ENCODE data around the gene HAAO. TPM values are rescaled to one million over a fixed set of nuclear protein-coding genes. Genes with fewer than 3 reads are reported as not detected.
A peak's percentile ranks its signal among the peaks of the same experiment; 100 is the strongest.

Gene HAAO
- total RNA-seq, 1 experiment from 2014 or later: 8.0 TPM

GRCh38 chr2:42743659-42743990 lies 48.8 kb downstream of the HAAO start:
- CTCF ChIA-PET: interaction anchor here (0.8 to 1.5 kb wide), 3 partner anchors 27 to 43 kb away, joined by 4 read pairs; no protein-coding TSS in a partner anchor
- Mint-ChIP-seq H3K27me3 (ENCODE audit: low read depth) (no peaks in the 10 kb centered on the region), H3K9me3 (peaks cover 24% of the 10 kb centered on the region), H3K27ac (no peak overlapping the region), H3K36me3 (peaks cover 38% of the 10 kb centered on the region), H3K4me3 (no peak overlapping the region), H3K4me1 (peaks cover 11% of the 10 kb centered on the region)
- DNase-seq (ENCODE audit: low spot score): no peak
- no peak for TF ChIP-seq ATF2 (CRISPR knock-in tag; IDR thresholded peaks at IDR 0.05; ENCODE audit: borderline replicate concordance, low read depth)
- TF ChIP-seq RORB (CRISPR knock-in tag; IDR thresholded peaks at IDR 0.05): no peak
- TF ChIP-seq, protein P1, sequence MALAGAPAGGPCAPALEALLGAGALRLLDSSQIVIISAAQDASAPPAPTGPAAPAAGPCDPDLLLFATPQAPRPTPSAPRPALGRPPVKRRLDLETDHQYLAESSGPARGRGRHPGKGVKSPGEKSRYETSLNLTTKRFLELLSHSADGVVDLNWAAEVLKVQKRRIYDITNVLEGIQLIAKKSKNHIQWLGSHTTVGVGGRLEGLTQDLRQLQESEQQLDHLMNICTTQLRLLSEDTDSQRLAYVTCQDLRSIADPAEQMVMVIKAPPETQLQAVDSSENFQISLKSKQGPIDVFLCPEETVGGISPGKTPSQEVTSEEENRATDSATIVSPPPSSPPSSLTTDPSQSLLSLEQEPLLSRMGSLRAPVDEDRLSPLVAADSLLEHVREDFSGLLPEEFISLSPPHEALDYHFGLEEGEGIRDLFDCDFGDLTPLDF (CRISPR knock-in tag; IDR thresholded peaks at IDR 0.05): no peak
- POLR2A ChIA-PET: no interaction called here
- ATAC-seq: no peak

- H3K27ac Mint-ChIP-seq: no peak overlapping the region
- H3K4me3 Mint-ChIP-seq: no peak overlapping the region
- peaks cover 44% of the 10 kb centered on the region for H3K36me3 Mint-ChIP-seq
- TF ChIP-seq USF2 (CRISPR knock-in tag; IDR thresholded peaks at IDR 0.05): no peak
- TF ChIP-seq NR3C1 (CRISPR knock-in tag; conservative IDR thresholded peaks at IDR 0.05; ENCODE audit: low read depth): no peak
- no peak for TF ChIP-seq E2F5 (CRISPR knock-in tag; IDR thresholded peaks at IDR 0.05)
- no peak for TF ChIP-seq ZNF121 (CRISPR knock-in tag; IDR thresholded peaks at IDR 0.05)
- TF ChIP-seq ZNF219 (CRISPR knock-in tag; IDR thresholded peaks at IDR 0.05; ENCODE audit: borderline replicate concordance): no peak
- no peak for TF ChIP-seq NFE2L1 (CRISPR knock-in tag; IDR thresholded peaks at IDR 0.05)
- no peak for TF ChIP-seq ZNF263 (CRISPR knock-in tag; IDR thresholded peaks at IDR 0.05; ENCODE audit: low read depth)
- TF ChIP-seq, protein P2, sequence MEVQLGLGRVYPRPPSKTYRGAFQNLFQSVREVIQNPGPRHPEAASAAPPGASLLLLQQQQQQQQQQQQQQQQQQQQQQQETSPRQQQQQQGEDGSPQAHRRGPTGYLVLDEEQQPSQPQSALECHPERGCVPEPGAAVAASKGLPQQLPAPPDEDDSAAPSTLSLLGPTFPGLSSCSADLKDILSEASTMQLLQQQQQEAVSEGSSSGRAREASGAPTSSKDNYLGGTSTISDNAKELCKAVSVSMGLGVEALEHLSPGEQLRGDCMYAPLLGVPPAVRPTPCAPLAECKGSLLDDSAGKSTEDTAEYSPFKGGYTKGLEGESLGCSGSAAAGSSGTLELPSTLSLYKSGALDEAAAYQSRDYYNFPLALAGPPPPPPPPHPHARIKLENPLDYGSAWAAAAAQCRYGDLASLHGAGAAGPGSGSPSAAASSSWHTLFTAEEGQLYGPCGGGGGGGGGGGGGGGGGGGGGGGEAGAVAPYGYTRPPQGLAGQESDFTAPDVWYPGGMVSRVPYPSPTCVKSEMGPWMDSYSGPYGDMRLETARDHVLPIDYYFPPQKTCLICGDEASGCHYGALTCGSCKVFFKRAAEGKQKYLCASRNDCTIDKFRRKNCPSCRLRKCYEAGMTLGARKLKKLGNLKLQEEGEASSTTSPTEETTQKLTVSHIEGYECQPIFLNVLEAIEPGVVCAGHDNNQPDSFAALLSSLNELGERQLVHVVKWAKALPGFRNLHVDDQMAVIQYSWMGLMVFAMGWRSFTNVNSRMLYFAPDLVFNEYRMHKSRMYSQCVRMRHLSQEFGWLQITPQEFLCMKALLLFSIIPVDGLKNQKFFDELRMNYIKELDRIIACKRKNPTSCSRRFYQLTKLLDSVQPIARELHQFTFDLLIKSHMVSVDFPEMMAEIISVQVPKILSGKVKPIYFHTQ (CRISPR knock-in tag; IDR thresholded peaks at IDR 0.05): no peak
- no peak for TF ChIP-seq JAZF1 (CRISPR knock-in tag; IDR thresholded peaks at IDR 0.05)
- no peak for TF ChIP-seq TP53 (CRISPR knock-in tag; IDR thresholded peaks at IDR 0.05)
- no peak for TF ChIP-seq MYBL2 (CRISPR knock-in tag; IDR thresholded peaks at IDR 0.05)
- peaks cover 29% of the 10 kb centered on the region for H3K9me3 Mint-ChIP-seq
- DNase-seq (ENCODE audit: low spot score) (no peak), ATAC-seq (peak; percentile 51)
- ChIA-PET CTCF (interaction anchor here (0.6 to 1.5 kb wide), 7 partner anchors 12 to 145 kb away, joined by 3 to 4 read pairs (median 3); no protein-coding TSS in a partner anchor), POLR2A (no interaction called here)
- peaks cover 17% of the 10 kb centered on the region for H3K4me1 Mint-ChIP-seq
- no peaks in the 10 kb centered on the region for H3K27me3 Mint-ChIP-seq (ENCODE audit: low read depth)
Observed at GRCh38 chr2:42742740-42743658, 49.4 kb downstream of the HAAO start.

GRCh38 chr2:42741140-42741539 lies 51.2 kb downstream of the HAAO start:
- ChIA-PET POLR2A (no interaction called here), CTCF (no interaction called here)
- no peak for ATAC-seq
- Mint-ChIP-seq H3K4me1 (peaks cover 24% of the 10 kb centered on the region), H3K27ac (no peak overlapping the region), H3K36me3 (peaks cover 55% of the 10 kb centered on the region), H3K4me3 (no peak overlapping the region), H3K9me3 (peaks cover 37% of the 10 kb centered on the region), H3K27me3 (ENCODE audit: low read depth) (no peaks in the 10 kb centered on the region)
- no peak for DNase-seq (ENCODE audit: low spot score)
- TF ChIP-seq ATF2 (CRISPR knock-in tag; IDR thresholded peaks at IDR 0.05; ENCODE audit: borderline replicate concordance, low read depth): no peak
- TF ChIP-seq, protein P3, sequence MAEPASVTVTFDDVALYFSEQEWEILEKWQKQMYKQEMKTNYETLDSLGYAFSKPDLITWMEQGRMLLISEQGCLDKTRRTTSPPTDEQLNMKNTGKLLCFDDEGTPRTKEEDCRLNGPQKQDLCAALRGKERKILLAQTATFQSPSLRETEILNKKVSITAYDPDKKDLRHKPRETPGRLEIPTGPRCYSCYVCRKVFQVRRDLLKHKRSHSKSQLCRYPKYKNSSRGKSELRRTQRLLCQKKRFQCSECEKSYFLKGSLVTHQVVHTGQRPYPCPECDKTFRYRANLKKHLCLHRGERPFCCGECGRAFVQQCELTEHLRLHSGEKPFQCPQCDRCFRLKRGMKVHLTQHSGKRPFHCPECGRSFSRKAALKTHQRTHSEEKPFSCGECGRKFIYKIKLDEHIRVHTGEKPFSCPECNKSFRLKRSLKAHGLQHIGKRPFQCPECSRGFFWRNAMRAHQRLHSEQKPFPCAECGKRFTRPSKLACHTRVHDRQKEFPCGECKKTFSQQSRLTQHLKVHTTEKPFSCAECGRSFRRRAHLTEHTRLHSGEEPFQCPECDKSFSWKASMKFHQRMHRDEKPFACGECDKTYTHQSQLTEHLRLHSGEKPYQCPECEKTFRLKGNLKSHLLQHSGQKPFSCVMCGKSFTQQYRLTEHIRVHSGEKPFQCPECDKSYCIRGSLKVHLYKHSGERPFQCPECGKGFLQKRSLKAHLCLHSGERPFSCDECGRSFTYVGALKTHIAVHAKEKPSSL (CRISPR knock-in tag; conservative IDR thresholded peaks at IDR 0.05): no peak

All from WTC11 (cell line).